Vagina (tissue), 2 donors: ENCODE results near the gene COQ3.

Experiments
- CTCF ChIP-seq, 3 experiments: fragments of 450-650 bp in 2 of 3; fragments of 200-600 bp in 1 of 3; sonication (generic) in 1 of 3; IDR thresholded peaks; one replicate each; pipeline ENCODE4 v1.5.1; 2017 to 2019; ENCODE audit warnings: antibody characterized with exemption in 3 of 3, mild to moderate bottlenecking in 2 of 3, moderate library complexity in 2 of 3
- POLR2A ChIP-seq, 2 donors: fragments of 450-650 bp; IDR thresholded peaks; one replicate each; pipeline ENCODE4 v1.6.1; 2017; ENCODE audit warnings: antibody characterized with exemption in 2 of 2, mild to moderate bottlenecking in 2 of 2, moderate library complexity in 2 of 2

- TF ChIP-seq CTCF (IDR thresholded peaks at IDR 0.05), result no peak
- TF ChIP-seq POLR2A (IDR thresholded peaks at IDR 0.05), result no peak
Measured at GRCh38 chr6:99427988-99428387, 34.0 kb upstream of the COQ3 start.
